Occipital lobe (tissue), 2 donors: ENCODE measurements around the gene NPAS3. TPM values are rescaled to one million over a fixed set of nuclear protein-coding genes. Genes with fewer than 3 reads are reported as not detected.

Experiments used
- DNase-seq: peaks from one replicate; lab custom pipeline; 2025; lab: John Stamatoyannopoulos, UW
- total RNA-seq: library from RNA; depleted of rRNA; stranded (reverse); fragments of >200 nt; gene quantifications from one replicate; pipeline ENCODE4 v1.2.3, GENCODE V29; 2014

NPAS3 gene
- total RNA-seq, 1 donor from 2014 or later = 44.6 TPM

DNA sequence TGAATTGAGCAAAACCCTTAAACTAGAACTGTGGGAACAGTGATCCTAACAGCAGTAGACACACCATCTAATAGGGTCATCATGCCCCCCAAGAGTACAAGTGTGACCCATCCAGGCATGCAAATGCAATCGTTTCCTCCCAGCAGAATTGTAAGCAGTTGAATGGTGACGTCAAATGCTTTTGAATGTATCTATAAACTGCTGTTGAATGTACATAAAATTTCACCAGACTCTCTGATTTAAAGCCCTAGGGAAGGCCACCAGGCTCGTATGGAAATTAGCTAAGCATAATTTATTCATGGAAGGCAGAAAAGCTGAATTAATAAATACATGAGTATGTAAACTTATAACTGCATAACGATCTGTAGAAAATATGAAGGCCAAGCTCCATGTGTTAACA, 529.3 kb downstream of the NPAS3 start:
- DNase-seq = no peak

DNA sequence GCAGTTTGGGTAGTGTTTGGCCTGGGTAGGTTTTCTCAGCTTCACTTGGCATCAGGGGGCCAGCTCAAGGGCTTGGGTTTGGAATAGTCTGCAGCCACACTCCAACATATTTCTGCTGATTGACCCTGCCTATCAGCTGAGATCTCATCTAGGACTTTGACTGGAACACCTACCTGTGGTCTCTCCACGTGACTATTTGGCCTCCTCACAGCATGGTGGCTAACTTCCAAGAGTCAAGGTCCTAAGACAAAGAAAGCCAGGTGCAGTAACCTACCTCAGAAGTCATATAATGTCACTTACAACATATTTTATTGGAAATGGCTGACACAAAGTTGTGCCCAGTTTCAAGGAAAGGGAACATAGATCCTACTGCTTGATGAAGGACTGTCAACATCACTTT, 531.2 kb downstream of the NPAS3 start:
- DNase-seq = no peak

DNA sequence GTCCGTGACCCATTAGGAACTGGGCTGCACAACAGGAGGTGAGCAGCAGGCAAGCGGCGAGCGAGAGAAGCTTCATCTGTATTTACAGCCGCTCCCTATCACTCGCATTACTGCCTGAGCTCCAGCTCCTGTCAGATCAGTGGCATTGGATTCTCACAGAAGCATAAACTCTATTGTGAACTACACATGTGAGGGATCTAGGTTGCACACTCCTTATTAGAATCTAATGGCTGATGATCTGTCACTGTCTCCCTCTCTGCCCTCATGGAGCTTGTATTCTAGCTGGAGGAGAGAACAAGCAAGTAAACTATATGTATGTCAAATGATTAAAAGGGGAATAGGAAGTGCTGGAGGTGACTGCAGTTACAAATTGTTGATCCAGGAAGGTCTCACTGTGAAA, 533.1 kb downstream of the NPAS3 start:
- no peak for DNase-seq

- DNase-seq = no peak
Observed at GRCh38 chr14:33475623-33476022, 536.9 kb downstream of the NPAS3 start.

- no peak for DNase-seq
Observed at GRCh38 chr14:33477797-33478196, 539.1 kb downstream of the NPAS3 start.

- no peak for DNase-seq
Observed at GRCh38 chr14:33480071-33480886, 541.6 kb downstream of the NPAS3 start.

DNA sequence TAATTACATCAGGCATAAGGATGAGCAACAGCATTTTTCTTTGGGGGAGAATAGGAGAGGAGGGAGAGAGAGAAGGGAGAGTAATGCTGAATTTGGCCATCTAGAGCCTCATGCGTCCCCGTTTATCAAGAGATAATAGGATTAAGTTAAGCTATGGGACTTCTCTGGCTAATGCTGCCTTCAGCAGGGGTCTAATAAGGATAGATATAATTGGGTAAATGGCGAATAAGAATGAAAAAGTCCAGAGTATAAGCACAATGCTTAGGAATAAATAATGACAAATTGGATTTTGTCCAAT, 542.2 kb downstream of the NPAS3 start:
- DNase-seq = no peak

- no peak for DNase-seq
Observed at GRCh38 chr14:33483110-33483509, 544.4 kb downstream of the NPAS3 start.

DNA sequence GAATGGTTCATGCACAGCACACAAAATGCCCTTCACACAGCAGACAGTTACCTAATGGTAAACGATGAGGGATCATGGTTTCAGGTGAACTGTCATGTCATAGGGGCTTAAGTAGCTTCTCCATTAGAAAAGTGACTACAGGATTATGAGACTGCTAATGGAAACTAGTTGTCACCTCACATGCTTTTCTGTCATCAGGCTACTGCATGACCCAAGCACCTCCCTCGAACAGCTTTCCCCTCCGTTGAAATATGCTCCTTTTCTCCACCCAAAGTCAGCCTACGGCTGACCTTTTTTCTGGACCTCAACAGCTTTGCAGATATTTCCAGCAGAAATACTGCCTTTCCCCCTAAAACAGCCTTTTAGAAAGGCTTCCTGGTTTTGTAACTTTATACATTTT, 544.9 kb downstream of the NPAS3 start:
- no peak for DNase-seq

- no peak for DNase-seq
Observed at GRCh38 chr14:33484264-33484663, 545.6 kb downstream of the NPAS3 start.

DNA sequence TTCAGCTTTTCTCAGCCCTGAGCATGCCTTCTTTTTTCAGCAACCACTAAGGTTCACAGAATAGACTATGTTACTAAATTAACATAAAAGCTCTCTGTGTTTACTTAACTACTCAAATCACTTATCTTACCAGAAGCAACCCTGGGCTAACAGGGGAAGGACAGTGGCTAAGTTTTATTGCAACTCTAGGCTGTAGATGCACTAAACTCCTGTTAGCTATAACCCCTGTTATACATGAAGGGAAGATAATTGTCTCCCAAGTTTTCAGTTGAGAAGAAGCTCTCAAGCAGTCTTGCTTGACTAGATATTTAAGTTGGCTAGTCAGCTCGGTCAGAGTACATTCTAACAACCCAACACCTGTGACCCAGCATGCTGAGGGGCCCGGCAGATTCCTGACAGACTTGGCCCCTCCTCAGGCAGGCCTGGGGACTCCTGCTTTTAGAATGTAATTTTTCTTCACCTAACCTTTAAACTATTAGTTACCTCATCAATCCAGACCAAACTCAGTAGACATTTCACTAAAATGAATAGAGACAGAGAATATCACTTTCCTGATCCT, 547.7 kb downstream of the NPAS3 start:
- DNase-seq = no peak

- no peak for DNase-seq
Observed at GRCh38 chr14:33488582-33488981, 549.9 kb downstream of the NPAS3 start.

GRCh38 chr14:33490555-33490954, 551.9 kb downstream of the NPAS3 start:
- no peak for DNase-seq

- DNase-seq = no peak
Observed at GRCh38 chr14:33491112-33491511, 552.4 kb downstream of the NPAS3 start.

GRCh38 chr14:33492491-33492890, 553.8 kb downstream of the NPAS3 start:
- DNase-seq = no peak

DNA sequence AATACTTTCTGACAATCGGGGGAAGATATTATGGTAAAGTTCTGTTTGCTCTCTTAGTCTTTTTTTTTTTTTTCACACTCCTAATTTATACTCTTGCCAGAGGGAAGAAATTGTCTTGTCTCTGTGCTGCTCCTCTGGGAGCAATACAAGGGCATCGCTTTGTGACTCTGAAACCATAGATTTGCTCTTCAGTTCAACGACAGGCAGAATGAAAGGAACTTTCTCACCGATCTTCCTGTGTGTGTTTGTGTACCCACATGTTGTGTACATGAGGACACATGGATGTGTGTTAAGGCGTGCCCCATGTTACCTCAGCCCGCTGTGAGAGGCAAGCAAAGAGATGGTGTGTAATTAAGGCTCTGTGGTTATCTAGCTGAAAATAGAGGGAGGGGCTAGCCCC, 554.6 kb downstream of the NPAS3 start:
- DNase-seq = no peak

- DNase-seq = no peak
Observed at GRCh38 chr14:33493990-33494389, 555.3 kb downstream of the NPAS3 start.

GRCh38 chr14:33499687-33500086, 561.0 kb downstream of the NPAS3 start:
- no peak for DNase-seq

GRCh38 chr14:33504246-33505099, 565.8 kb downstream of the NPAS3 start:
- DNase-seq = no peak

DNA sequence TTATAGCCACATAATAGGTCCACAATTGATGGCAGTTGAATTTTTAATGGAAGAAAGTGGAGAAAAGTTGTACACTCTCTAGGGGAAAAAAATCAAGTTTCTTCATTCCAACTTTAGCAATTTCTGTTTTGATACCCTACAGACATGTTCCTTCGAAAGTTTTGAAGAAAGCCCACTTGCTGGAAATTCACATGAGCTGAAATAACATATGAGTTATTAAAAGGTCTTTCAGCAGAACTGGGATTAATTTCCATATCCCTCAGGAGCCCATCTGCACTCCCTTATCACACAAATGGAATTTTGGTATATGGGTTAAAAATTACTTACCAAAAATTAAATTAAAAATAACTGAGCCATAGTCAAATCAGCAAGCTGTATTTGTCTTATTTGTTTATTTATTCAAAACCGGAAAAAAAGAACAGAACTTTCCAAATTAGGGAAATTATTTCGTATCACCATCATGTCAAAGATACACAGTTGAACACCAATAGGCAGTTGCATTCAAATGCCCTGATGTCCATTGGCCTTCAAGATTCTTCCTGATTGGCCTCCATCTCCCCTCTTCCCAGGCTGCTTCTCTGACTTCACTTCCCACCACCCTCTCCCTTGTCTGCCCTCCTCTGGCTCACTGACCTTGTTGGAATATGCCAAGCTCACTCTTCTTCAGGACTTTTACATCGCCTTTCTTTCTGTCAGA, 566.7 kb downstream of the NPAS3 start:
- DNase-seq = no peak

GRCh38 chr14:33505963-33506329, 567.3 kb downstream of the NPAS3 start:
- DNase-seq = no peak
